GM23248 (cell line): Measurements from ENCODE around the gene PLCH2. TPM values are rescaled to one million over a fixed set of nuclear protein-coding genes. Genes with fewer than 3 reads are reported as not detected.
"Not testable (repeated sequence)": the region's sequence is repeated elsewhere in the genome, so short reads cannot be mapped to it uniquely, and the experiment has no call there.

Experiments used
- DNase-seq: peaks from one replicate; pipeline ENCODE4 v3.0.0-alpha.2; 2015
- H2AFZ ChIP-seq: fragments of 200-600 bp; sonication (generic); 2 replicates; pipeline ENCODE4 v1.6.1; 2016; ENCODE audit warnings: antibody characterized with exemption
- H3F3A ChIP-seq: fragments of 200-600 bp; sonication (generic); 2 replicates; pipeline ENCODE4 v1.6.1; 2016; ENCODE audit warnings: mild to moderate bottlenecking, antibody characterized with exemption, mixed run types; ENCODE audit not compliant: insufficient read depth
- H3K27ac ChIP-seq: fragments of 200-600 bp; sonication (generic); 2 replicates; pipeline ENCODE4 v1.5.1; 2016; ENCODE audit warnings: mild to moderate bottlenecking
- H3K27me3 ChIP-seq: fragments of 200-600 bp; sonication (generic); replicated peaks from 2 replicates; pipeline ENCODE4 v1.6.1; 2016; ENCODE audit warnings: mild to moderate bottlenecking; ENCODE audit not compliant: insufficient read depth
- H3K36me3 ChIP-seq: fragments of 200-600 bp; sonication (generic); 2 replicates; pipeline ENCODE4 v1.6.1; 2016; ENCODE audit warnings: low read depth, mild to moderate bottlenecking
- H3K4me1 ChIP-seq: fragments of 200-600 bp; sonication (generic); 2 replicates; pipeline ENCODE4 v1.6.1; 2016; ENCODE audit warnings: mild to moderate bottlenecking; ENCODE audit not compliant: insufficient read depth
- H3K4me2 ChIP-seq: fragments of 200-600 bp; sonication (generic); one replicate; pipeline ENCODE4 v1.6.1; 2016; ENCODE audit warnings: mild to moderate bottlenecking; ENCODE audit not compliant: unreplicated experiment
- H3K4me3 ChIP-seq: fragments of 200-600 bp; sonication (generic); 2 replicates; pipeline ENCODE4 v1.5.1; 2016; ENCODE audit warnings: mild to moderate bottlenecking
- H3K79me2 ChIP-seq: fragments of 200-600 bp; sonication (generic); 2 replicates; pipeline ENCODE4 v1.6.1; 2016; ENCODE audit warnings: mild to moderate bottlenecking; ENCODE audit not compliant: insufficient read depth
- H3K9ac ChIP-seq: fragments of 200-600 bp; sonication (generic); 2 replicates; pipeline ENCODE4 v1.6.1; 2016; ENCODE audit warnings: mild to moderate bottlenecking
- H3K9me2 ChIP-seq: fragments of 200-600 bp; sonication (generic); 2 replicates; pipeline ENCODE4 v1.6.1; 2016; ENCODE audit warnings: mixed run types, mild to moderate bottlenecking, moderate library complexity; ENCODE audit not compliant: insufficient read depth
- H3K9me3 ChIP-seq: fragments of 200-600 bp; sonication (generic); one replicate; pipeline ENCODE4 v1.6.1; 2017; ENCODE audit warnings: low read depth
- H4K20me1 ChIP-seq: fragments of 200-600 bp; sonication (generic); 2 replicates; pipeline ENCODE4 v1.6.0; 2016; ENCODE audit not compliant: insufficient read depth
- EZH2 ChIP-seq: fragments of 200-600 bp; sonication (generic); IDR thresholded peaks from 2 replicates; pipeline ENCODE4 v1.6.1; 2018; ENCODE audit warnings: antibody characterized with exemption, mild to moderate bottlenecking; ENCODE audit not compliant: insufficient read depth, poor library complexity, severe bottlenecking
- EZH2phosphoT487 ChIP-seq: fragments of 200-600 bp; sonication (generic); IDR thresholded peaks from 2 replicates; pipeline ENCODE4 v1.6.1; 2018; ENCODE audit warnings: antibody characterized with exemption, moderate library complexity, mild to moderate bottlenecking, low read depth; ENCODE audit not compliant: insufficient read depth
- WGBS, 2 experiments: methylation state at CpG; one replicate each; pipeline ENCODE4 v1.1.6; 2015 to 2017; ENCODE audit warnings: low lambda C conversion rate in 2 of 2, low coverage in 1 of 2; ENCODE audit errors: missing lambda C conversion rate in 2 of 2; 5-methylcytosine and 5-hydroxymethylcytosine counted together
- in situ Hi-C: fragments of 300-500 bp; cut with MboI; formaldehyde crosslinking; loops from 2 replicates; pipeline ENCODE4 v1.15.0; 2020
- polyA plus RNA-seq: library from polyadenylated mRNA; unstranded; fragments of >200 nt; fragmentation: Nextera tagmentation; extraction: Ambion mirVana; gene quantifications from 2 replicates; pipeline ENCODE4 v1.2.1, GENCODE V29; 2016
- total RNA-seq: library from RNA; depleted of rRNA; stranded (reverse); fragments of >200 nt; shearing (Covaris generic); gene quantifications from 2 replicates; pipeline ENCODE4 v1.2.3, GENCODE V29; 2014

The PLCH2 gene
- total and polyA plus RNA-seq, 2 experiments from 2014 or later, result not detected

GRCh38 chr1:2546515-2547209, 70.6 kb downstream of the PLCH2 start:
- H3K36me3 ChIP-seq, result no peaks in the 10 kb centered on the region
- no peaks in the 10 kb centered on the region for H3K79me2 ChIP-seq
- peak overlapping the region; percentile 66 for H3K9ac ChIP-seq
- peak overlapping the region; percentile 54 for H3K4me2 ChIP-seq
- peak overlapping the region; percentile 68 for H3K4me3 ChIP-seq
- no peaks in the 10 kb centered on the region for H3K9me3 ChIP-seq
- H2AFZ ChIP-seq, result peak overlapping the region; percentile 75
- TF ChIP-seq EZH2phosphoT487 (no peak), EZH2 (no peak)
- in situ Hi-C loops, result loop anchor here (10.0 kb wide), 1 partner anchor 132 kb away; the partner anchor contains the start of gene PEX10
- H3K27me3 ChIP-seq, result no peaks in the 10 kb centered on the region
- H3F3A ChIP-seq, result peaks cover 4% of the 10 kb centered on the region; the same call in 1 of the 2 replicates
- H3K9me2 ChIP-seq, result no peaks in the 10 kb centered on the region
- peak; percentile 74 for DNase-seq
- no peak overlapping the region for H3K27ac ChIP-seq
- 2% methylated on average over 33 to 35 of the region's 52 CpGs for WGBS, 2 experiments
- no peaks in the 10 kb centered on the region for H4K20me1 ChIP-seq
- peaks cover 10% of the 10 kb centered on the region for H3K4me1 ChIP-seq

DNA sequence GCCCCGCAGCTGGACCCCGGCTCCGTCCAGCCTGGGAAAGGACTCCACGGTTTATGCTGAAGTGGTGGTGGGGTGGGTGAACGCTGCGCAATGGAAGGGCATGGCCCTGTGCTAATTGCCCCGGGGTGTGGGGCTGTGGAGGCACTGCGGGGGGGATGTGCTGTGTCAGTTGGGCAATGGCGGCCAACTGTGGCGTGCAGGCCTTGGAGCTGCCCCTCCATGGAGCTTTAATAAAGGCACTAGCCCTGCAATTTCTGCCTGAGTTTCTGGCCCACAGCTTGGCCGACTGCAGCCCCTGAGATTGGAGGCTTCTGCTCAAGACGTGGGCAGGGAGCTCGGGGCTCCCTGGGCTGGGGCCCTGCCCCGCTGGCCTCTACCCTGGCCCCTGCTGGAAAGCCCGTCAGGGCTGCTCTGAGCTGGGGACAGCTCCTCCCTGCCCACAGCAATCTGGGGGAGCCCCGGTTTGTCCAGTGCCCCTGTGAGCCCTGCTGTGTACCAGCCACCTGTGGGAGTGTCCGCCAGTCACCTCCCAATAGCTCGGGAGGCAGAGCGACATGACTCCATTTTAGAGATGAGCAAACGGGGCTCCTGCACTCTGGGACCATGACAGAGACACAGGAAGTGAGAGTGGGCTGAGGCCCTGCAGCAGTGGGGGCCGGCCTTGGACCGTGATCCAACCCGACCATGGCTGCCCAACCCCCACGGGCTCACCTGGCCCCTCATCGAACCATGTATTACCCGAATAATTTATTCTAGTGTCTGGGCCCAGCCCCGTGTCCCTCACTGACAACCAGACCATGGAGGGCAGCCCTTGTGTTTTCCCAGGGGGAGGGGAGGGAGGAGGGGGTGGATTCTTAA, 71.3 kb downstream of the PLCH2 start:
- peak overlapping the region; percentile 75 for H2AFZ ChIP-seq
- peak overlapping the region; percentile 68 for H3K4me3 ChIP-seq
- H3K4me2 ChIP-seq, result peak overlapping the region; percentile 54

DNA sequence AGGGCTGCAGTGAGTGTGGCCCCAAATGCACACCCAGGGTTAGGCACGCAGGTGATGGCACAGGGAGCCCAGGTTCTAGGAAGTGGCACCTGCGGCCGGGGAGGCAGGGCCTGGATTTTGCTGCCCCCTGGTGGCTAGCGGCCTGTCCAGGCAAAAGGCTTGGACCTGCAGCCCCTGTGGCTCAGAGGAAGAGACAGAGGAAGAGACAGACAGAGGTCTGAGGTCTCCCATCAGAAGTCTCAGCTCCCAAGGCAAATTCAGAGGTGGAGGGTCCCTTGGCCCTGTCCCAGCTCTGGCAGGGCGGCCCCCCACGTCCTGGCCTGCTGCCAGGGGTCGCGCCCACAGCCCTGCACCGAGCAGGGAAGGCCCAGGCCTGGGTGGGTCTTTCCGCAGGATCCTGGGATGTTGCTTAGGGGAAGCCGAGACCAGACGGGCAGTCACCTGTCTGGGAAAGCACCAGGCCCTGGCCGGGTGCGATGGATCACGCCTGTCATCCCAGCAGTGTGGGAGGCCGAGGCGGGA, 72.0 kb downstream of the PLCH2 start:
- peak overlapping the region; percentile 72 for H3K9ac ChIP-seq
- WGBS, 2 experiments, result 0 to 3% methylated on average over 17 of the region's 17 CpGs
- no peak for TF ChIP-seq EZH2phosphoT487
- TF ChIP-seq EZH2, result no peak
- no peaks in the 10 kb centered on the region for H4K20me1 ChIP-seq
- peaks cover 10% of the 10 kb centered on the region for H3K4me1 ChIP-seq
- H3F3A ChIP-seq, result peaks cover 4% of the 10 kb centered on the region; the same call in 1 of the 2 replicates
- peak; percentile 82 for DNase-seq
- peak overlapping the region; percentile 63 for H3K27ac ChIP-seq
- H2AFZ ChIP-seq, result peak overlapping the region; percentile 72
- no peaks in the 10 kb centered on the region for H3K9me3 ChIP-seq
- peak overlapping the region; percentile 53 for H3K4me2 ChIP-seq
- H3K9me2 ChIP-seq, result no peaks in the 10 kb centered on the region
- no peaks in the 10 kb centered on the region for H3K79me2 ChIP-seq
- in situ Hi-C loops, result loop anchor here (10.0 kb wide), 1 partner anchor 133 kb away; the partner anchor contains the start of gene PEX10
- H3K36me3 ChIP-seq, result no peaks in the 10 kb centered on the region
- H3K27me3 ChIP-seq, result no peaks in the 10 kb centered on the region
- H3K4me3 ChIP-seq, result peak overlapping the region; percentile 44

More for the DNA sequence above, 71.3 kb downstream of the PLCH2 start:
- 17 to 27% methylated on average over 21 to 23 of the region's 27 CpGs for WGBS, 2 experiments
- in situ Hi-C loops, result loop anchor here (10.0 kb wide), 1 partner anchor 133 kb away; the partner anchor contains the start of gene PEX10
- H4K20me1 ChIP-seq, result no peaks in the 10 kb centered on the region
- TF ChIP-seq EZH2phosphoT487 (no peak), EZH2 (no peak)
- no peaks in the 10 kb centered on the region for H3K79me2 ChIP-seq
- H3K4me1 ChIP-seq, result peaks cover 10% of the 10 kb centered on the region
- DNase-seq, result peak; percentile 32
- no peaks in the 10 kb centered on the region for H3K36me3 ChIP-seq
- H3K9me2 ChIP-seq, result no peaks in the 10 kb centered on the region
- no peaks in the 10 kb centered on the region for H3K9me3 ChIP-seq
- H3K27me3 ChIP-seq, result no peaks in the 10 kb centered on the region
- H3K27ac ChIP-seq, result no peak overlapping the region
- peaks cover 4% of the 10 kb centered on the region; the same call in 1 of the 2 replicates for H3F3A ChIP-seq
- no peak overlapping the region for H3K9ac ChIP-seq

DNA sequence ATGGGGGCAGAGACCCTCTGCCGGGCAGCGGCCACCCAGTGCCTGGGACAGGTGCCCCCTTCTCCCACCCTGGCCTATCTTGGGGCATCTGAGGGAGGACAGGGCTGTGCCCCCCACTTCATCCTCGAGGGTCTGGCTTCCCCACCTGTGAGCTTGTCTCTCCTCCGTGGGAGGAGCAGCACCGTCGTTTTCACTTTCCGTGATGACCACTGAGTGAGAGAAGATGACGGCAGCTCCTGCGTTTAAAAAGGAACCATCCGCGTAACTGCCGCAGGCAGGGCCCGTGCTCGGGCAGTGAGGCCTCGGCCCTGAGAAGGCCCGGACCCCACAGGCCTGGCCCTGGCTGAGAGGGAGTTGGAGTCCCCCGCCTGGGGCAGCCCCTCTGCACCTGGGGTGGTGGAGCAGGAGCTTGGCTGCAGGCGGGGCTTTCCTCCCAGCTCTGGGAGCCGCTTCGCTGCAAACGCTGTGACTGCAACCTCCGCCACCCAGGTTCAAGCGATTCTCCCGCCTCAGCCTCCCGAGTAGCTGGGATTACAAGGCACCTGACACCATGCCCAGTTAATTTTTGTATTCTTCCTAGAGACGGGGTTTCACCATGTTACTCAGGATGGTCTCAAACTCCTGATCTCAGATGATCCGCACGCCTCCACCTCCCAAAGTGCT, 73.4 kb downstream of the PLCH2 start:
- H3K4me1 ChIP-seq, result peaks cover 10% of the 10 kb centered on the region
- not testable (repeated sequence) for H3K4me3 ChIP-seq, H3K27me3 ChIP-seq, H3K36me3 ChIP-seq, H3K4me2 ChIP-seq, H3K9me3 ChIP-seq, H3F3A ChIP-seq, H3K79me2 ChIP-seq, DNase-seq, H3K9me2 ChIP-seq, H4K20me1 ChIP-seq
- in situ Hi-C loops, result loop anchor here (10.0 kb wide), 1 partner anchor 135 kb away; the partner anchor contains the start of gene PEX10
- peak overlapping the region; percentile 72 for H2AFZ ChIP-seq
- WGBS, 2 experiments, result 87 to 90% methylated on average over 15 to 27 of the region's 28 CpGs
- H3K9ac ChIP-seq, result peak overlapping the region; percentile 72
- peak overlapping the region; percentile 63; the same call in 1 of the 2 replicates for H3K27ac ChIP-seq

DNA sequence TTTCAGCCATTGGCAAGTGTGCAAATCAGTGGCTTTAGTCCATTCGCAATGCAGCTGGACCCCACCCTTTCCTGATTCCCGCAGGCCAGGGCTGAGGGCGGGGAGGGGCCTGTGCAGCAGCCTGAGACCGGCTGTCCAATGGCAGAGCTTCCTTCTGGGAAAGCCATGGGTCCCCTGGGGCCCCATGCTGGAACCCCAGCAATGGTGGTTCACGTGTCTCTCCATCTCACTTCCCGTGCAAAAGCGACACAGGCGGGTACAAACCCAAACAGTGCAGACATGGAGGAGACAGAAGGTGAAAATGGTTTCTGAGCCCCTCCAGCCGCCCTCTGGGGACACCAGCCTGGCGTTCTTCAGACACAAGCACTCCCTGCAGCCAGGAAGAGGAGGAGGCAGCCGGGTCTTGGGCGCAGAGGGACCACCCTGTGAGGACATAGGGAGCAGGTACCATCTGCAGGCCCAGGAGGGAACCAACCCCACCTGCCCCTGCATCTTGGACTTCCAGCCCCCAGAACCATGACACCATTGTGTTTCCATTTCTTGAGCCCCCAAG, 74.3 kb downstream of the PLCH2 start:
- H4K20me1 ChIP-seq, H3K27ac ChIP-seq, H3K79me2 ChIP-seq, H3K4me2 ChIP-seq, H3K36me3 ChIP-seq, H3F3A ChIP-seq, H3K4me3 ChIP-seq, H3K9me3 ChIP-seq, H2AFZ ChIP-seq, in situ Hi-C loops, DNase-seq, H3K27me3 ChIP-seq, H3K9ac ChIP-seq, H3K9me2 ChIP-seq: not testable (repeated sequence)
- peaks cover 10% of the 10 kb centered on the region for H3K4me1 ChIP-seq
- WGBS, 2 experiments, result 52 to 55% methylated on average over 11 to 12 of the region's 12 CpGs

- H3K27ac ChIP-seq, H4K20me1 ChIP-seq, H3K9me3 ChIP-seq, H3K4me3 ChIP-seq, H3F3A ChIP-seq, H3K4me2 ChIP-seq, H3K36me3 ChIP-seq, in situ Hi-C loops, H2AFZ ChIP-seq, H3K9ac ChIP-seq, H3K27me3 ChIP-seq, H3K79me2 ChIP-seq, H3K9me2 ChIP-seq, DNase-seq: not testable (repeated sequence)
- WGBS, 2 experiments, result 71 to 75% methylated on average over 9 of the region's 9 CpGs
- peaks cover 10% of the 10 kb centered on the region for H3K4me1 ChIP-seq
These were observed 75.5 kb downstream of the PLCH2 start for GRCh38 chr1:2551544-2551943.
